Large intestine (tissue), 3 donors: ENCODE results near the gene TIGD6. TPM values are rescaled to one million over a fixed set of nuclear protein-coding genes. Genes with fewer than 3 reads are reported as not detected.
"Not testable (repeated sequence)": the region's sequence is repeated elsewhere in the genome, so short reads cannot be mapped to it uniquely, and the experiment has no call there.

Experiments used
- DNase-seq, 2 donors: peaks; one replicate each; pipeline versions ENCODE4 v3.0.0 to v3.0.0-alpha.2; 2013
- H3K27ac ChIP-seq: one replicate; pipeline ENCODE4 v1.5.1; 2013; ENCODE audit warnings: low read length
- H3K27me3 ChIP-seq: 2 replicates; pipeline ENCODE4 v1.6.1; 2013; ENCODE audit warnings: low read length; ENCODE audit not compliant: control insufficient read depth, insufficient read depth
- H3K36me3 ChIP-seq: 2 replicates; pipeline ENCODE4 v1.6.1; 2013; ENCODE audit warnings: low read length; ENCODE audit not compliant: control insufficient read depth, insufficient read depth
- H3K4me1 ChIP-seq: one replicate; pipeline ENCODE4 v1.6.1; 2013; ENCODE audit warnings: low read length; ENCODE audit not compliant: control insufficient read depth, insufficient read depth
- H3K4me3 ChIP-seq: one replicate; pipeline ENCODE4 v1.5.1; 2013; ENCODE audit warnings: low read length
- H3K9me3 ChIP-seq: one replicate; pipeline ENCODE4 v1.6.1; 2013; ENCODE audit warnings: mild to moderate bottlenecking, low read depth, low read length, moderate library complexity; ENCODE audit not compliant: control insufficient read depth
- WGBS: methylation state at CpG from one replicate; pipeline ENCODE4 v1.1.5; 2013; ENCODE audit warnings: low lambda C conversion rate; ENCODE audit not compliant: insufficient coverage; 5-methylcytosine and 5-hydroxymethylcytosine counted together
- polyA plus RNA-seq: library from polyadenylated mRNA; unstranded; fragments of 120-200 nt; gene quantifications from one replicate; pipeline ENCODE4 v1.2.1, GENCODE V29; 2013

Gene TIGD6
- polyA plus RNA-seq, 1 donor, result 5.4 TPM

DNA sequence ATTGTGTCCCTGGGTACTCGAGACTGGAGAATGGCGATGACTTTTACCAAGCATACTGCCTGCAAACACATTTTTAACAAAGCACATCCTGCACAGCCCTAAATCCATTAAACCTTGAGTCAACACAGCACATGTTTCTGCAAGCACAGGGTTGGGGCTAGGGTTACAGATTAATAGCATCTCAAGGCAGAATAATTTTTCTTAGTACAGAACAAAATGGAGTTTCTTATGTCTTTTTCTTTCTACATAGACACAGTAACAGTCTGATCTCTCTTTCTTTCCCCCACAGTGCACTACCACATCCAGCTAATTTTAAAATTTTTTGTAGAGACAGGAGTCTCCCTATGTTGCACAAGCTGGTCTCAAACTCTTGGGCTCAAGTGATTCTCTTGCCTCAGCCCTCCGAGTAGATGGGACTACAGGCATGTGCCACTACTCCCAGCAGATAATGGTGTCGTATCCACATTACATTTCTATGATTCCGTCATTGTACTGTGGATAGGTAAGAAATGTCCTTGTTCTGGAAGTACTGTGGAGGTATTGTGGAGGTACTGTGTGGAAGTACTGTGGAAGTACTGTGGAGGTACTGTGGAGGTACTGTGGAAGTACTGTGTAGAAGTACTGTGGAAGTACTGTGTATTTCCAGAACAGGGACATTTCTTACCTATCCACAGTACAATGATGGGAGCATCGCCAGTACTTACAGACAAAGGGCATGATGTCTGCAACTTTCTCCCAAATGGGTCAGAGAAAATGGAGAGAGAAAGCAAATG is 57.1 kb downstream of the TIGD6 start:
- DNase-seq, result peak in 1 of 2 donors; percentile 26
- peak overlapping the region; percentile 93 for H3K27ac ChIP-seq
- H3K27me3 ChIP-seq, H3K4me3 ChIP-seq, H3K9me3 ChIP-seq, H3K36me3 ChIP-seq: not testable (repeated sequence)
- peaks cover 79% of the 10 kb centered on the region for H3K4me1 ChIP-seq
- 100% methylated on average over 1 of the region's 6 CpGs for WGBS

Other genes starting within 250 kb of the TIGD6 start
- 1.0 TPM for gene PDE6A, start 55.9 kb downstream of the TIGD6 start, polyA plus RNA-seq
- gene SLC26A2, start 39.9 kb downstream of the TIGD6 start, polyA plus RNA-seq, result 88.7 TPM
- 36.8 TPM for gene HMGXB3, start 85 bp upstream of the TIGD6 start, polyA plus RNA-seq
- gene CSF1R, start 85.9 kb upstream of the TIGD6 start, polyA plus RNA-seq, result 31.0 TPM
- gene PDGFRB, start 155.2 kb upstream of the TIGD6 start, polyA plus RNA-seq, result 18.6 TPM
- gene CDX1, start 166.1 kb upstream of the TIGD6 start, polyA plus RNA-seq, result 196 TPM
- gene SLC6A7, start 189.4 kb upstream of the TIGD6 start, polyA plus RNA-seq, result 5.7 TPM